OCI-LY1 (cell line): ENCODE measurements around the gene TBC1D2B.
"Not testable (repeated sequence)": the region's sequence is repeated elsewhere in the genome, so short reads cannot be mapped to it uniquely, and the experiment has no call there.

Experiments used
- EZH2 ChIP-seq: fragments of 200-600 bp; sonication (generic), shearing (Covaris generic); IDR thresholded peaks from 2 replicates; pipeline ENCODE4 v1.8.0; 2017; ENCODE audit warnings: borderline replicate concordance, mixed run types, mild to moderate bottlenecking, antibody characterized with exemption, low read length, moderate library complexity, mixed read lengths
- TF ChIP-seq, protein P1 (sequence below): fragments of 200-600 bp; sonication (generic), shearing (Covaris generic); IDR thresholded peaks from 2 replicates; pipeline ENCODE4 v1.5.1; 2017; ENCODE audit warnings: mild to moderate bottlenecking, antibody characterized with exemption, low read length, moderate library complexity, mixed read lengths

DNA sequence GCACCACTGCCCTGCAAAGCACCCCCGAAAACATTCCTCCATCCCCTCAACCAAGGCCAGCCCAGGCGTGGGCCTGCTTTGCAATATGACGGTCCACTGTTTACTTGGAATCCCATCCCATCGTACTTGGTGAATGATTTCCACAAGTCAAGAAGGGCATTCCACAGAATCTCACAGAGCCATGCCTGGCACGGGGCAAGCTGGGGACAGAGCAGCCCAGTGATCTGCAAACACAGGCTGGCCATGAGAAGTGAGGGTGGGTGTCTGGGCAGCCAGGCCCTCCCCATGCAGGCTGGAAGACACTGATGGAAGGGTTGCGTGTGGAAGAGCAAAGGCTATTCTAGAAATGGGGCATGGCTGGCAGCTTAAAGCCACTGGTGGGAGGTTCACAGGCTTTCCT lies 80.3 kb downstream of the TBC1D2B start:
- TF ChIP-seq, protein P1, sequence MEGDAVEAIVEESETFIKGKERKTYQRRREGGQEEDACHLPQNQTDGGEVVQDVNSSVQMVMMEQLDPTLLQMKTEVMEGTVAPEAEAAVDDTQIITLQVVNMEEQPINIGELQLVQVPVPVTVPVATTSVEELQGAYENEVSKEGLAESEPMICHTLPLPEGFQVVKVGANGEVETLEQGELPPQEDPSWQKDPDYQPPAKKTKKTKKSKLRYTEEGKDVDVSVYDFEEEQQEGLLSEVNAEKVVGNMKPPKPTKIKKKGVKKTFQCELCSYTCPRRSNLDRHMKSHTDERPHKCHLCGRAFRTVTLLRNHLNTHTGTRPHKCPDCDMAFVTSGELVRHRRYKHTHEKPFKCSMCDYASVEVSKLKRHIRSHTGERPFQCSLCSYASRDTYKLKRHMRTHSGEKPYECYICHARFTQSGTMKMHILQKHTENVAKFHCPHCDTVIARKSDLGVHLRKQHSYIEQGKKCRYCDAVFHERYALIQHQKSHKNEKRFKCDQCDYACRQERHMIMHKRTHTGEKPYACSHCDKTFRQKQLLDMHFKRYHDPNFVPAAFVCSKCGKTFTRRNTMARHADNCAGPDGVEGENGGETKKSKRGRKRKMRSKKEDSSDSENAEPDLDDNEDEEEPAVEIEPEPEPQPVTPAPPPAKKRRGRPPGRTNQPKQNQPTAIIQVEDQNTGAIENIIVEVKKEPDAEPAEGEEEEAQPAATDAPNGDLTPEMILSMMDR = not testable (repeated sequence)
- TF ChIP-seq EZH2 = not testable (repeated sequence)
